DND-41 (cell line): ENCODE results near the gene NLRP12.
"Not testable (repeated sequence)": the region's sequence is repeated elsewhere in the genome, so short reads cannot be mapped to it uniquely, and the experiment has no call there.

Experiments used
- ATAC-seq: fragments of 200-7000 bp; cut with Tn5 transposase; 3 replicates; pipeline ENCODE4 v1.9.1; 2021; ENCODE audit warnings: low read depth; ENCODE audit not compliant: insufficient read depth
- DNase-seq: peaks from one replicate; pipeline ENCODE4 v3.0.0-alpha.2; 2020
- H2AFZ ChIP-seq: 2 replicates; pipeline ENCODE4 v1.6.0; 2012; ENCODE audit warnings: low read depth, low read length
- H3K27ac ChIP-seq: 2 replicates; pipeline ENCODE4 v1.5.1; 2012; ENCODE audit warnings: low read length, inconsistent platforms
- H3K27me3 ChIP-seq: fragments of 200-600 bp; sonication (generic); 2 replicates; pipeline ENCODE4 v1.6.0; 2012; ENCODE audit warnings: low read length, mild to moderate bottlenecking, inconsistent platforms; ENCODE audit not compliant: insufficient read depth, poor library complexity
- H3K36me3 ChIP-seq: 2 replicates; pipeline ENCODE4 v1.5.1; 2012; ENCODE audit warnings: low read length, inconsistent platforms; ENCODE audit not compliant: insufficient read depth
- H3K4me1 ChIP-seq: 2 replicates; pipeline ENCODE4 v1.5.1; 2012; ENCODE audit warnings: mild to moderate bottlenecking, low read length; ENCODE audit not compliant: insufficient read depth
- H3K4me2 ChIP-seq: 2 replicates; pipeline ENCODE4 v1.6.0; 2012; ENCODE audit warnings: mild to moderate bottlenecking, moderate library complexity, low read length, inconsistent platforms; ENCODE audit not compliant: insufficient read depth
- H3K4me3 ChIP-seq, 2 experiments: fragments of 200-600 bp in 1 of 2; shearing (Covaris generic) in 1 of 2; 2 replicates each; pipeline ENCODE4 v1.5.1; 2012 to 2016; ENCODE audit warnings: inconsistent platforms in 2 of 2, low read length in 2 of 2, mild to moderate bottlenecking in 2 of 2, low read depth in 1 of 2, moderate library complexity in 1 of 2
- H3K79me2 ChIP-seq: 2 replicates; pipeline ENCODE4 v1.6.0; 2012; ENCODE audit warnings: low read length, inconsistent platforms; ENCODE audit not compliant: insufficient read depth
- H3K9ac ChIP-seq: 2 replicates; pipeline ENCODE4 v1.6.0; 2012; ENCODE audit warnings: low read depth, mild to moderate bottlenecking, inconsistent platforms, low read length, moderate library complexity
- H3K9me3 ChIP-seq: 2 replicates; pipeline ENCODE4 v1.5.1; 2012; ENCODE audit warnings: low read length, moderate library complexity, mild to moderate bottlenecking, inconsistent platforms; ENCODE audit not compliant: insufficient read depth, severe bottlenecking
- H4K20me1 ChIP-seq: 2 replicates; pipeline ENCODE4 v1.6.0; 2012; ENCODE audit warnings: low read length; ENCODE audit not compliant: insufficient read depth
- CTCF ChIP-seq: IDR thresholded peaks from 2 replicates; pipeline ENCODE4 v1.5.1; 2012; ENCODE audit warnings: borderline replicate concordance, low read length, moderate library complexity, mild to moderate bottlenecking; ENCODE audit not compliant: poor library complexity, severe bottlenecking; ENCODE audit errors: extremely low read depth
- EZH2 ChIP-seq: IDR thresholded peaks from 3 replicates; pipeline ENCODE4 v1.6.1; 2012; ENCODE audit warnings: borderline replicate concordance, low read depth, mild to moderate bottlenecking, moderate library complexity, low read length, inconsistent platforms; ENCODE audit not compliant: severe bottlenecking

Gene NLRP12

GRCh38 chr19:53780506-53780905, 43.6 kb downstream of the NLRP12 start:
- H3K36me3 ChIP-seq, result no peaks in the 10 kb centered on the region
- H3K9me3 ChIP-seq, result no peaks in the 10 kb centered on the region
- ATAC-seq (no peak), DNase-seq (no peak)
- H2AFZ ChIP-seq, result no peak overlapping the region
- H3K4me2 ChIP-seq, result no peak overlapping the region
- no peak overlapping the region for H3K4me3 ChIP-seq
- TF ChIP-seq EZH2 (no peak), CTCF (no peak)
- H3K27ac ChIP-seq, result no peak overlapping the region
- no peaks in the 10 kb centered on the region for H3K79me2 ChIP-seq
- H3K4me1 ChIP-seq, result no peaks in the 10 kb centered on the region
- H4K20me1 ChIP-seq, result no peaks in the 10 kb centered on the region
- no peak overlapping the region for H3K9ac ChIP-seq
- H3K27me3 ChIP-seq, result no peaks in the 10 kb centered on the region

GRCh38 chr19:53775524-53775923, 48.6 kb downstream of the NLRP12 start:
- Histone ChIP-seq H3K36me3 (no peaks in the 10 kb centered on the region), H3K79me2 (no peaks in the 10 kb centered on the region), H3K4me1 (no peaks in the 10 kb centered on the region), H3K4me2 (no peak overlapping the region), H3K27me3 (no peaks in the 10 kb centered on the region), H3K9me3 (no peaks in the 10 kb centered on the region), H2AFZ (no peak overlapping the region), H3K27ac (no peak overlapping the region), H4K20me1 (no peaks in the 10 kb centered on the region), H3K4me3 (no peak overlapping the region), H3K9ac (no peak overlapping the region)
- no peak for ATAC-seq
- DNase-seq, result no peak
- TF ChIP-seq CTCF, result no peak
- TF ChIP-seq EZH2, result no peak

GRCh38 chr19:53774491-53774890, 49.6 kb downstream of the NLRP12 start:
- H3K79me2 ChIP-seq, H3K4me3 ChIP-seq, H3K36me3 ChIP-seq, H3K27me3 ChIP-seq, H3K4me1 ChIP-seq, ATAC-seq, H3K4me2 ChIP-seq, H3K9me3 ChIP-seq, DNase-seq, H3K9ac ChIP-seq, H4K20me1 ChIP-seq, H2AFZ ChIP-seq, H3K27ac ChIP-seq: not testable (repeated sequence)

GRCh38 chr19:53773999-53774398, 50.1 kb downstream of the NLRP12 start:
- Histone ChIP-seq H3K27me3 (no peaks in the 10 kb centered on the region), H3K4me1 (no peaks in the 10 kb centered on the region), H3K79me2 (no peaks in the 10 kb centered on the region), H4K20me1 (no peaks in the 10 kb centered on the region), H3K9me3 (no peaks in the 10 kb centered on the region), H3K4me3 (no peak overlapping the region), H3K36me3 (no peaks in the 10 kb centered on the region), H3K4me2 (no peak overlapping the region), H3K9ac (no peak overlapping the region), H2AFZ (no peak overlapping the region), H3K27ac (no peak overlapping the region)
- DNase-seq (no peak), ATAC-seq (no peak)
- no peak for TF ChIP-seq EZH2
- TF ChIP-seq CTCF, result no peak
